GM21528 (cell line): ENCODE data around the gene USE1.

Experiments used
- ATAC-seq: cut with Tn5 transposase; IDR thresholded peaks from one replicate; pipeline ENCODE4 v1.9.1; 2021; ENCODE audit warnings: mild to moderate bottlenecking, moderate library complexity; ENCODE audit not compliant: unreplicated experiment, low FRiP score

USE1 gene

DNA sequence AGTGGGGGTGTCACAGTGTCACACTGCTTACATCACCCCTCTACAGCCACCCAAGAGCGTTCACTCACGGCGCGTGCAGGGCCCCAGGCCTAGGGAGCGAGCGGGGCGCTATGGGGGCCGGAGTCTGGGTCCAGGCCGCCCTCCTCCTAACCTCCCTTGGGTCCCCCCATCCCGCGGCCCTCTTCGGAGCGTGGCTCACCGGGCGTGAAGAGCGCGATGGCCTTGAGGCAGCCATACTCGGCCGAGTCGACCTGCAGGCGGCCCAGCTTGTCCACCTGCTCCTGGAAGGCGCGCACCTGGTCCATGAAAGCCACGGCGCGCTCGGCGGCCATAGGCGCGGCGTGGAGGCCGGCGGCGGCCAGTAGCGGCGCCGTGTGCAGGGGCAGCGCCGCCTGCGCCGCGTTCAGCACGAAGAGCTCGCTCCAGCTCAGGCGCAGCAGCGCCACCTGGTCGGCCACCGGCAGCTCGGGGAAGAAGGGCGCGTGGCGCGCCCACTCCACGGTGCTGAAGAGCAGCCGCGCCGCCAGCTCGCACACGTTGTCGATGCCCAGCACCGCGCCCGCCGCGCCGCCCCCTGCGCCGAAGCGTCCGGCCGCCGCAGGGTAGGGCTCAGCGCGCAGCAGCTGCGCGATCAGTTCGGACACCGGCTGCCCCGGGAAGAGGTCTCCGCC is 20.3 kb downstream of the USE1 start:
- ATAC-seq = no peak

DNA sequence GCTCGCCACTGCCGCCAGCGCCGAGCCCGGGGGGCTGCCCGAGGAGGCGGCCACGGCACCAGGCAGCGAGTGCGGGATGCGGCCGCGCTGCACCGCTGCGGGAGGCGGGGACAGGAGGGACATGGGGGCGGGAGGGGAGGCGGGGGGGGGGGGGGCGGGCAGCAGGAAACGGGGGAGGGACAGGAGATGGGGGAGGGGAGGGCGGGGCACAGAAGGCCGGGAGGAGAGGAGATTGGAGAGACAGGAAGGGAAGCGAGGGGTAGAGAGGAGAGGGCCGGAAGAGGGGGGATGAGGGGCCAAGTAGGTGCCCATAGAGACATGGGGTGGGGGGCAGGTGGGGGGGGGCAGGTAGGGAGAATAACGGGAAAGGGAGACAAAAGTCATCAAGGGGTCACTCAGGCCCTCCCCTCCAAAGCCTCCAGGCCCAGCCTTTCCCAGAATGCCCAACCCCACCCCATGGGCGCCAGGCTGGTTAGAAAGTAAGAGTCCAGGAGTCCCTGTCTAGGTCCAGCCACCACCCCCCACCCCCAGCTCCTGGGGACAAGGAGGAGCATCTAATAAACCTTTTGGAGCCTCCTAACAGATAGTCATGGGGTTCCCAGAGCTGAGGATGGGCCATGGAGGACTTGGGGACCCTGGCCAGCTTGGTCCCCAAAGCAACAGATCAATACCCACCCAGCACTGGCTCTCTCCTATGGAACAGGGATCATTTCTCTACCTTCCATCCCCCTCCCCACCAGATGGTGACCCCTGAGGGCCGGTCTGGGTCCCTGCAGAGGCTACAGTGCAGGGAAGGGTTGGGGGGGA is 21.0 kb downstream of the USE1 start:
- no peak for ATAC-seq

DNA sequence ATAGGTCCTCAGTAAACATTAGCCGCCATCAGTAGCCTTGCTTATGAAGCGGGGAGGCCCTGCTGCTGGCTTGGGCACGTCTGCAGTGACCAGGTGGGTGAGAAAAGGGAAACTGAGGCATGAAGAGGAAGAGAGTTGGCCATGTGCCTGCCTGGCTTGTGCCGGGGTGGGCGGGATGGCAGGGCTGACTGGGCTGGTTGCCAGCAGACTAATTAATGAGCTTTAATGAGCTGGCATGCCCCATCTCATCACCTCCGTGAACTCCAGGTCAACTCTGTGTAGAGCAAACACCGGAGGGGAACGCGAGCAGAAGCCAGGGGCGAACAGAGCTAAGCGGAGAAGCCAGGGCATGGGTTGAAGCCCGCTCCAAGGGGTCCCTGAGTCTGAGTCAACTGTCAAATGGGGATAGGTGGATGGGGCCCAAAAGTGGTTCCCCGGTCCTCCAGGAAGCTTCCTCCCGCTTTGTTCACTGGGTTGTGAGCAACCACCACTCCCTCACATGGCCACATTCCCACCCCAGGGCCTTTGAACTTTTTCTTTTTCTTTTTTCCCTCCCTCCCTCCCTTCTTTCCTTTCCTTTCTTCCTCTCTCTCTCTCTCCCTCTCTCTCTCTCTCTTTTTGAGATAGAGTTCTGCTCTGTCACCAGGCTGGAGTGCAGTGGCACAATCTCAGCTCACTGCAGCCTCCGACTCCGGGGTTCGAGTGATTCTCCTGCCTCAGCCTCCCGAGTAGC is 21.8 kb downstream of the USE1 start:
- no peak for ATAC-seq

DNA sequence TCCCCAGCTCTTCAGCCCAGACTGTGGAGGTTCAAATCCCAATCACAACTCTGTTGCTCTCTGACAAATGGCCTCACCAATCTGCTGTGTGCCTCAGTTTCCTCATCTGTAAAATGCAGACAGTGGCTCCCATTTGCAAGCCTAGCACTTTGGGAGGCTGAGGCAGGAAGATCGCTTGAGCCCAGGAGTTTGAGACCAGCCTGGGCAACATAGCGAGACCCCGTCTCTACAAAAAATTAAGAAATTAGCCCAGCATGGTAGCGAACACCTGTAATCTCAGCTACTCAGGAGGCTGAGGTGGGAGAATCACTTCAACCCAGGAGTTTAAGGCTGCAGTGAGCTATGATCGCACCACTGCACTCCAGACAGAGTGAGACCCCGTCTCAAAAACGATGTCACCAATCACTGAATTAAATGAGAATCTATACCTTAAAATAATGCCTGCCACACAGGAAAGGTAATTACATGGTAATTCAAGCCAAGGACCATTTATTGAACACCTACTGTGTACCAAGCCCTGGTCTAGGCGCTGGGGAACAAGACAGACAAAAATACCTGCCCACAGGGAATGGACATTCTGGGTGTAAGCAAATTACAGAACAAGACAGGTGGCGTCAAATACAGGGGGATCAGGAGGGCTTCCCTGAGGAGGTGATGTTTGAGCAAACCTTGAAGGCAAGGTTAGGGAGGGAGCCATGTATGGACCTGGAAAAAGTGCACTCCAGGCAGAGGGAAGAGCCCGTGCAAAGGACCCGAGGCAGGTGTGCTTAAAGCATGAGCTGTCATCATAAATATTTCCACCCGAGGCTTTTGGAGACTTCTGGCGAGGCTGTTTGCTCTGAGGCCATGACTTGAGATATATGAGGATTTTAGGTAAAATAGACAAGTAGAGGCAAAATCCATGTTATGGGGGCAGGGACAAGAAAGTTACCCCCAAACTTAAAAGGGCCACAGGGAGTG is 22.9 kb downstream of the USE1 start:
- ATAC-seq = no peak

DNA sequence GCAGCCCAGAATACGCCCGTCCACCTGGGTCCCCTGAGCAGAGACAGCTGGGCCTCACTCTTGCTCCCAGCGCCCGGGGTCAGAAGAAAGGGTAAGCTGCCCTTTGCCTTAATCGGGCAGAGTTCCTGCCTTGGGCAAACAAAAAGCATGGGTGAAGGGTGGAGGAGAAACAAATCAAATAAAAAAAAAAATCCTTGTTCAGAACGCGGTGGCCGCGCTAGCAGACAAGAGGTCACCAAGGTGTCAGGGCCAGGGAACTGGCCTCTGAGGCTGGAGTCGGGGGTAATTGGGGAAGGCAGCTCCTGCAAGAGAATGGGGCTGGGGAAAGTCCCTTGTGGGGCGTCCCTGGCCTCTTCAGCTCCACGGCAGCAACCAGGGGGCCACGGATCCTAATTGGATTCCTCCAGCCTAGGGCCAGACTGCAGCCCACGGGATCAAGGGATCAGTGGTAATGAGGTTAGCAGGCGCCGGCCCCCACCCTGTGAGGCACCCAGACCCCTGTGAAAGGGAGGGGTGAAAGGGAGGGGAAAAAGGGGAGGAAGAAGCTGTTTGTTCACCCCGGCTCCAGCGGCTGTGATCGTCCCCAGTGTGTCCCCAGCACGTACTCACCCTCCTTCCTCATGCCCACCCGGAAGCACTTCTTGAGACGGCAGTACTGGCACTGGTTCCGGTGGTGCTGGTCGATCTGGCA is 25.1 kb downstream of the USE1 start:
- ATAC-seq = no peak

DNA sequence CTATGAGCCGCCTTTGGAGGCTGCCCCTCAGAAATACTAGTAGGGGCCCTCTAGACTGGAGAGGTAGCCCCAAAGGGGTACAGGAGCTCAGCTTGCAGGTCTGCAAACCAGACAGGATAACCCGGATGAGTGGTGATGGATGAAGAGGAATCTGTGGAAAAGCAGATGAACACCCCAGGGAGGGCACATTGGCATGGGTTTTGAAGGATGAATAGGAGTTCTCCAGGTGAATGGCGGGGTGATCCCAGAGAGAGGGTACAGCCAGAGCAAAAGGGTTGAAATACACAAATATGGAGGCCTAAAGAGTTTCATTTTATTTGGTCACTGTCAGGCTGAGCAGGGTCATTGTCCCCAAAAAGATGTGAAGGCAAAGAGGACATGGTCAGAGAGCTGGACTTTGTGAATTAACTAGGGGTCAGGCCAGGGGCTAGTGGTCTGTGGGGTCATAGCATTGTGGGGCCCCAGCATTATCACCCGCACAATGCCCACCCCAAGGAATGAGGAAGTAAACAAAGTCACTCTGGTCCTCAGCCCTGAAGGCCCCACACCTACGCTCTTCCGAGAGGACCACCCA is 25.8 kb downstream of the USE1 start:
- no peak for ATAC-seq

DNA sequence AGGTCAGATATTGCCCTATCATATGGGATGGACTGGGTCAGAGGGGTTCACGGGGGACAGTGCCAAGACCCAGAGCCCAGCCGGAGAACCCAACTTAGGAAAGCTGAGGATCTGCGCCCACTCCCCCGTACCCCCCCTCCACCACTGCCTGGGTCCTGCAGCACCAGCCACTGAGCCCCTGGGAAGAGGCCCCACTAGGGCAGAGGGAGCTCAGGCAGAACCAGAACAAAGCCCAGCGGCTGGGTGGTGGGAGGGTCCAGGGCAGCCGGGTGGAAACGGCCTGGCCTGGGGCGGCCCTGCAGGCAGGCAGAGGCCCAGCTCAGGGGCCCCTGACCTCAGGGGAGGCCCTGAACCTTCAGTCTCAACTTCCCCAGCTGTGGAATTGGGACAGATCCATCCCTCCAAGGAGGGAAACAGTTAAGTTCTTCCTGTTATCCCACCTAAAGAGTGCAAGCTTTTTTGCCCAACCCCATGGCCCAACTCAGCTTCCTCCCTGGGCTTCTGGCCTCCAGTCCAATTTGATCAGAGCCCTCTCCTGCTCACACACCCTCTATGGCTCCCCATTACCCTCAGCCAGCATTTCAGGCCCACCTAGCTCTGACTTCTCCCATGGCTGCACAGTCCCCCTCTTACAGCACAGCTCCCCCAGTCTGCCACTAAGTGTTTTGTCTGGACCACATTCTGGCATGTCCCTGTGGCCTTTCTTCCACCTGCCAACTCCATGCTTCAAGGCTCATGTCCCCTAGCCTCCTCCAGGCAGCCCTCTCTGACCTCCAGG is 27.5 kb downstream of the USE1 start:
- ATAC-seq = no peak

DNA sequence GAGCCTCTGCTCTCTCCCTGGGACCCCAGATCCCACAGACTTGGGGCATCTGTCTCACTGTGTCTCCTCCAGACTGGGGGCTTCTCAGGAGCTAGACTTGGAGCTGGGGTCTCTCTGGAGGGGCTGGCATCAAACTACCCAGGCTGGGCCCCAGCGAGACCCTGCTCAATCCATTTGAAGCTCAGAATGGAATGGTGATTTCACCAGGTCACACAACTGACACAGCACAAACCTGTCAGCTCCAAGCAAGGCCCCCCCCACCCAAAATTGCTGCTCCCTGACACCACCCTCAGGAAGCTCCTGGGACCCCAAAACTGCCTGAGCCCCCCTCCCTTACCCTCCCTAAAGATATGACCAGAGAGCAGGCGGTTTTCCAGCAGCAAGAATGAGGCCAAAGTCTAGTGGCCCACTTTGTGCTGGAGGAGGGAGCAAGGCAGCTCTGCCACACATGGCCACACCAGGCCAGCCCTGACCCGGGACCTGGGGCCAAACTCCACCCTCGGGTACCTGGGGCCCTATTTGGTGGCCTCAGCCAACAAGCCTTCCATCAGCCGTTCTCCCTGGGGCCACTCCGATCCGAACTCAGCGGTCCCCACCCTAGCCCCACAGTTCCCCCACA is 28.2 kb downstream of the USE1 start:
- ATAC-seq = no peak

DNA sequence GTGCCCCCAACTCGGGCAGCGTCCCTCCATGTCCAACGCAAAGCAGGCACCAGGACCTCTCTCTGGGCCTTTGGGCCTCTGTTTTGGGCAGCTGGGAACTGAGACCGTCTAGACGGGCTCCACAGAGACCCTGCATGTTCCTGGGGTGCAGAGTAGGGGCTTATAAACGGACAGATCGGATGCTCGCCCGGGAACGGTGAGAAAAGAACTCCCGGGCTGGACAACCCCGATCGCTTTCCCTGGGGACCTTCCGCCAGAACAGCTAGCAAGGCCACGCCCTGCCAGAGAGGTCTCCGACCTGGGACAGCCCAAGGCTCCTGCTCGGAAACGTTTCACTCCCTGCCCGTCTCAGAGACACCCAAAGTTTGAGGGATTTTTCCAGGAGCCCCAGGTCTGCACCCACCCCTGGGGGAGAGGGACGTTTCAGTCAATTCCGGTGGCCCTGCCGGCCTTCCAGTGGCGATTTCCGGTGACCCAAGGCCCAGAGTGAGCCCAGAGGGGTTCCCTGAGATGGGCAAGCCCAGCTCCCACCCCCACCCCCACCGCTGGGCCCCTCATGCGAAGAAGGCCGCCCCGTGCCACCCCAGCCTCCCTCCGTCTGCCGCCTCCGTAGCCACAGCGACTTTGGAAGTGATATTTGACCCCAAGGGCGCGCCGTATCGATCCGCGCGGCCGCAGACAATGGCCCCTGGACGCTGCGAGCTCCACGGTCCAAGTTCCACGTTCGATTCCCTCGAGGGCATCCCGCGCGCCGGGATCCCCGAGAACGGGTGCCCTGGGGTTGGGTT is 28.9 kb downstream of the USE1 start:
- ATAC-seq = no peak

DNA sequence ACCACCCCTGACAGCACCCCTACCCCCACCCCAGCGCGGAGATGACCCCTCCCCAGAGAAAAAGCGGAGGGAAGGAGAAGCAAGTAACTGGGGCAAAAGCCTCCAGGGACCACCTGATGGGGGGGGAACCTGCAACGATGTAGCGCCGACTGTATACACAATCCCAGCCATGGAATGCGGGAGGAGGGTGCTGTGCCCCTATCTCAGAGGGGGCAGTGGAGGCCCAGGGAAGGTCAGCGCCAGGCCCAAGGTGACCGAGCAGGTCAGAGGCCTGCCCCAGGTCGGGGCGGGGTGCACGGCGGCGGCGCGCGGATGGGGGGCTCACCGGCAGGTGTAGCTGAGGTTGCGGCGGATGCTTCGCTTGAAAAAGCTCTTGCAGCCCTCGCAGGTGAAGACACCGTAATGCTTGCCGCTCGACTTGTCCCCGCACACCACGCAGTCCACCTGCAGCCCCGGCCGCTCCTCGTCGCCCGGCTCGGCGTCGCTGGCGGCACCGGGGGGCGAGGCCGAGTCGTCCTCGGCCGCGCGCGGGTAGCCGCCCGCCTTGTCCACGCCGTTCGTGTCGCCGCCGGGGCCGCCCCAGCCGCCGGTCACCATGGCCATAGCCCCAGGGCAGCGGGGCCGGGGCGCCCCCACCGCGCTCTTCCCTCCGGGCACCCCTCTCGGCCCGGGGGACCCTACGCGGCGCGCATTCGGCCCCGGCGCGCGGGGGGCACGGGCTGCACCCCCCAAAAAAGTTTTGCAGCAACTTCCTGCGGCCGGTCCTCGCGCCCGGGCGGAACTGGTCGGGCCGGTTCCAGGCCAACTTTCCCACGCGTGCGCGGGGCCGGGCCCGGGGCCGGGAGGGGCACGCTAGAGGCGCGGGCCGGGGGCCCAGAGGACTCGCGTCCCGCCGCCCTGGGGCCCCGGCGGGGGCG is 29.7 kb downstream of the USE1 start:
- no peak for ATAC-seq

DNA sequence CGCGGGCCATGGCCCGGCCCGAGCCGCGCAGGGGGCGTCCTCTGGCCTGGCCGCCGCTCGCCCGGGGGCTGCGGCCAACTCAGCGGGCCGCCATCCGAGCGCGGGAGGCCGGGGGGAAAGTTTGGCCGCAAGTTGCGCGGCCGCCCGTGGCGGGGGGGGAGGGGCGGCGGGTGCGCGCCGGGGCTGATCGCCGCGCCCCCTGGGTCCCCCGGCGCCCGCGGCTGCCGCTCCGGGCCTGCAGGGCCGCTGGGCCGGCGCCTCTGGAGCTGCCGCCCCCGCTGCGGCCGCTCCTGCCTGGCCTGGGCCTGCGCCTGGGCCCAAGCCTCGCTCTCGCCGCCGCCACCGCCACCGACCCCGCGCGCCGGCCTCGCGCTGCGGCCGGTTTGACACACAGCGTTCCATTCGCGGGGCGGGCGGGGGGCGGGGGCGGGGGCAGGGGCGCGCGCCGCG is 30.4 kb downstream of the USE1 start, which contains the start of gene NR2F6:
TSS of gene NR2F6 (minus strand) at position 385 of the 450 bp plus-strand sequence. CDS start 699 bp downstream, outside the sequence.
- peak; percentile 11 for ATAC-seq

DNA sequence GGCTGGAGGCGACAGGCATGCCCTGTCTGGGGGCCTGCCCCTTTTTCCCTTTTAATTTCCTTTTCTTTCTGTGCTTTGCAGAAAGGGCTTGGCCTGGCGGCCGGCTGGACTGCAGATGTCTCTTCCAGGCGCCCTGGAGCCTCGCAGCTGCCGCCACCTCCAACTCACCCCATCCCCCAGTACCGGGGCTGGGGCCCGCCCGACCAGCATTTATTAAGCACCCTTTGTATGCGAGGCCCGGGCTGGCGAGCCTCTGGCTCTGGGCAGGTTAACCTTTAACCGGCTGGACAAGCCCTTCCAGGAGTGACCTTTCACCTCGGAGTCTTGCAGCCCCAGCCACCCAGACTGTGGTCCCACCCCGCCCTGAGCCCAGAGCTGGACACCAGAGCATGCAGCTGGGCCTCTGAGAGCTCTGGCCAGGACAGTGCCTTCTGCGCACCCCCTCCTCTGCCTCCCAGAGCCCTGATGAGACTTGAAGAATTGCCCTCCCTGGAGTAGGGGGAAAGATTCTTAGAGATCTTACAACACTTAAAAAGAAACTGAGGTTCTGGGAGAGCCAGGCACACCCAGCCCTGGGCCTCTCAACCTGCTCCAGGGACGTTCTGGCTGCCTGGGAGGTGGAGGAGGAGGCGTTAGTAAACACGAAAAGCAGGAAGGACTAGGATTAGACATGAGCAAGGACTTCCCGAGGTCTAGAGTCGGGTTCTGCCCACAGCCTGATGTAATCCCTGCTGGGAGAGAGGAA is 31.7 kb downstream of the USE1 start:
- ATAC-seq = peak; percentile 2

DNA sequence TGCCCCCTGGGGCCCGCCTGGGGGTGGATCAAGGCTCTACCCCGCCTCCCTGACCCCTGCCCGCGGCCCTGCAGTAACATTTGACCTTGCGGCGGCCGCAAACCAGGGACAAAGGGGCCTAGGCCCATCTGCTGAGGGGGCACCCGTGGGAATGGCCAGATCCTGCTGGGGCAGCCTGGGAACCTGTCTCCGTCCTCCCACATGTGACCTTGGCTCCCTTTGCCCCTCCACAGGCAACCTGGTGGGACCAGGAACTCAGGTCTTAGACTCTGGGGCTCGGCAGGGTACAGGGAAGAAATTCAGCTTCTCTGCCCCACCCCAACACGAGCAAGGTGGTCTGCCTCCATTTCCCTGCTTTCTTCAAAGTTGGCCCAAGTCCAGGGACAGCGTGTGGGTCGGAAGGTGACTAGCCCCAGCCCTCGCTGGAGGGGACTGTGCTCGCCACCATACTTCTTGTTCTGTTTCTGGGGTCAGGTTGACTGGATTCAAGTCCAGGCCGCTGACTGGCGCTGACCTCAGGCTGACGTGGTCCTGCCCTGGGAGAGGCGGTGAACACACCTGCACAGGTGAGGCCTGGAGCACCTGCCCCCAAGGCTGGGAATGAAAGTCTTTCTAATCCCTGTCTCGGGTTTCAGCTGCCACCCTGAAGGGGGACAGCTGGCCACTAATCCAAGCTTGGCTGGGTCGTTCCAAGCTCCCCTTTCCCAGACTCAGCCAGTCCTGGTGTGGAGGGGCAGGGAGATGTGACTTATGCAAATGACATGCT is 33.0 kb downstream of the USE1 start:
- no peak for ATAC-seq

DNA sequence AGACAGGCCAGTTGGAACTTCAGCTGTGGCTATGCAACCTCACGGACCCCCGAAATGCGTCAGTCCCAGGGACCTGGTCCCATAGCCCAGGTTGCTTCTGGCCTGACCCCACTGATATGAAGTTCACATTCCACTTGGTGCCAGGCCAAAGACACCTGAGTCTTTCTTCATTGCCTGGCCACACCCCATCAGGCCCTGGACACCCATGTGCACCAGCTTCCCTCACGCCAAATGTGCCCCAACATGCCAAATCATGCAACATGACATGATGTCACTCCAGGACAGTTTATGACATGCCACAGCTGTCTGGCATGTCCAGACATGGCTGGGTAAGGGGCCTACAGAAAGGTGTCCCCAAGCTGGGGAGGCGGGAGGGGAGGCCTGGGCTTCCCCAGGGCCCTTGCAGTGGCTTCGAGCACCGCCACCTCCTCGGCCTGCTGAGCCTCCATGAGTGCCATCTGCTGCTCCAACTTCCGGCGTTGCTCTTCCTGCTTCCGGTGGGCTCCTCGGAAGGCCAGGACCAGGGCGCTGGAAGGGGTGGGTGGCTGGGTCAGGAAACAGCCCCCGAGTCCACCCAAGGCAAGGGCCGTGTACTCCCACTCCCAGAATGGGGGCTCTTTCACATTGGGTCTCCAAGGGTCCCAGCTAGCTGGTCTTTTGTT is 34.9 kb downstream of the USE1 start:
- ATAC-seq = no peak
